AG09319 (cell line): Measurements from ENCODE around the gene ZNF639.
A peak's percentile ranks its signal among the peaks of the same experiment; 100 is the strongest.

ENCODE experiments used
- DNase-seq: peaks from one replicate; pipeline ENCODE4 v3.0.0-alpha.2; 2010; ENCODE audit warnings: low read depth; ENCODE audit errors: extremely low read depth
- CTCF ChIP-seq: IDR thresholded peaks from 2 replicates; pipeline ENCODE4 v1.5.1; 2011; ENCODE audit warnings: low read depth, mild to moderate bottlenecking, inconsistent platforms, low read length, moderate library complexity

Gene ZNF639

DNA sequence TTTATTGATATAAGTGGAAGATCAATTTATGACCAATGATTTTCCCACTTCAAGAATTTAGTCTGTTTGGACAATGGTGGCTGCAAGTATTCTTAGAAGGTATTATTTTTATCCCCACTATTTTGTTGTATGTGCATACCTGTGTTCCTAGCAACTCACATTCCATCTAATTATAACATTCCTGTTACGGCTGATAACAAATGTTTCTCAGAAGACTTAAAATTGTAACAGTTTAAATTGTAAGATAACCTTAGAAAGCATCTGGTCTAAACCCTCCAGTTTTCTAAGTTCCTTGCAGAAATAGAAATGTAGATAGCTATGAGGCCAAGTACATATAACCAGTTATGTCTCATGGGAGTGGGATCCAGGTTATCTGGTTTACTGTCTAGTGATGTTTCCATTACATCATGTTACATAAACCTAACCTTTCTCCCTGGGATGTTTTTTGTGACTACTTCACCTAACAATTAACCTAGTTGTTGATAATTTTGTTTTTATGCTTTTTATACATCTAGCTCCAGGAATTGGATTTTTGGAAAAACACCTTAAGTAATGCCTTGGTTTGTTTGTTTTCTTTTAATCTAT is 13.6 kb downstream of the ZNF639 start:
- no peak for DNase-seq
- no peak for TF ChIP-seq CTCF

- TF ChIP-seq CTCF: no peak
- peak; percentile 88 for DNase-seq
Measured at GRCh38 chr3:179347345-179348194, 24.7 kb downstream of the ZNF639 start, which contains the start of gene MFN1. MFN1 (plus strand) TSS chr3:179347709; CDS start chr3:179348852, 1,143 bp downstream.

GRCh38 chr3:179348325-179349013 is 25.6 kb downstream of the ZNF639 start:
- no peak for TF ChIP-seq CTCF
- DNase-seq: no peak

- DNase-seq: no peak
- TF ChIP-seq CTCF: no peak
Measured at GRCh38 chr3:179355996-179356395, 33.2 kb downstream of the ZNF639 start.

DNA sequence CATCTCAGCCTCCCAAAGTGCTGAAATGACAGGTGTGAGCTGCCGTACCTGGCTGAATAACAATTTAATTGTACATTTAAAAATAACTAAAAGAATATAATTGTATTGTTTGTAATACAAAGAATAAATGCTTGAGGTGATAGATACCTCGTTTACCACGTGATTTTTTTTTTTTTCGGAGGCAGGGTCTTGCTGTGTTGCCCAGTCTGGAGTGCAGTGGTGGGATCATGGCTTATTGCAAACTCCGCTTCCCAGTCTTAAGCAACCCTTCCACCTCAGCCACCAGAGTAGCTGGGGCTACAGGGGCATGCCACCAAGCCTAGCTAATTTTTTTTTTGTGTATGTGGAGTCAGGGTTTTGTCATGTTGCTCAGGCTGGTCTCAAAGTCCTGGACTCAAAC is 40.5 kb downstream of the ZNF639 start:
- DNase-seq: no peak
- no peak for TF ChIP-seq CTCF

DNA sequence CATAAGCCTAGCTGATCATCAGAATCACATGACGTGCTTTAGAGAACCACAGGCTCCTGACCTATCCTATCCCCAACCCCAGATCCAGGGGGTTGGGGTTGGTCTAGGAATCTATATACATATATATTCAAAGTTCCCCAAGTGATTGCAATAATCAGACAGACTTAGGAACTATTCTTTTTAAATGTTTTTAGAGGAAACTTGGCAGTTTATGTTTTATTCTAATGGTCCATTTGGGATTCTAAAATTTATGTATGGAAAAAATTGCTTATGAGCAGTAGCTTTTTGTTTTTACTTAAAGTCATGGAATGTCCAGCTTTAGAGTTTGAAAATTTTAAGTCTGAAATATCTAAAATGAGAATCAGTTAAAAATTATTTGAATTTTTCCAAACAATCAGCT is 46.8 kb downstream of the ZNF639 start:
- DNase-seq: no peak
- no peak for TF ChIP-seq CTCF

- TF ChIP-seq CTCF: no peak
- no peak for DNase-seq
Measured at GRCh38 chr3:179373938-179374337, 51.1 kb downstream of the ZNF639 start.
